H1 (cell line): ENCODE measurements around the gene TMEM129. TPM values are rescaled to one million over a fixed set of nuclear protein-coding genes. Genes with fewer than 3 reads are reported as not detected.

Experiments used
- CTCF ChIA-PET: fragments of 300-600 bp; sonication (Branson Sonifier 250); formaldehyde crosslinking; loops from one replicate; lab custom pipeline; 2021; ENCODE audit not compliant: partially characterized antibody; lab: Charles Lee
- POLR2A ChIA-PET: fragments of 300-600 bp; sonication (Branson Sonifier 250); formaldehyde crosslinking; loops from one replicate; lab custom pipeline; 2021; ENCODE audit warnings: inconsistent platforms; ENCODE audit not compliant: partially characterized antibody; lab: Charles Lee
- DNase-seq, 2 experiments: peaks; one replicate each; pipeline versions ENCODE4 v3.0.0 to v3.0.0-alpha.2; 2010 to 2022; ENCODE audit warnings: low spot score in 2 of 2, low read depth in 1 of 2, mixed read lengths in 1 of 2
- FAIRE-seq: peaks from 2 replicates; lab custom pipeline; 2011; peaks lifted over from hg19 to GRCh38; lab: Jason Lieb, UNC
- H2AFZ ChIP-seq: 2 replicates; pipeline ENCODE4 v1.8.1; 2012; ENCODE audit warnings: low read length, inconsistent platforms
- H2AK5ac ChIP-seq: 2 replicates; pipeline ENCODE4 v1.6.1; 2013; ENCODE audit warnings: low read depth, low read length
- H2BK120ac ChIP-seq: replicated peaks from 2 replicates; pipeline ENCODE3; 2013; ENCODE audit warnings: low read depth, low read length, inconsistent platforms
- H2BK12ac ChIP-seq: 2 replicates; pipeline ENCODE4 v1.6.1; 2013; ENCODE audit warnings: low read depth, low read length
- H2BK15ac ChIP-seq: 2 replicates; pipeline ENCODE4 v1.6.1; 2013; ENCODE audit warnings: low read length
- H2BK20ac ChIP-seq: 2 replicates; pipeline ENCODE4 v1.6.1; 2013; ENCODE audit warnings: low read length
- H2BK5ac ChIP-seq: 2 replicates; pipeline ENCODE4 v1.6.1; 2013; ENCODE audit warnings: low read depth, low read length
- H3K14ac ChIP-seq: 2 replicates; pipeline ENCODE4 v1.6.1; 2013; ENCODE audit warnings: inconsistent platforms; ENCODE audit not compliant: insufficient read length
- H3K18ac ChIP-seq: 2 replicates; pipeline ENCODE4 v1.6.1; 2013; ENCODE audit warnings: low read length; ENCODE audit errors: extremely low read depth
- H3K23ac ChIP-seq: 2 replicates; pipeline ENCODE4 v1.6.1; 2013; ENCODE audit warnings: inconsistent platforms; ENCODE audit not compliant: insufficient read length
- H3K23me2 ChIP-seq: 2 replicates; pipeline ENCODE4 v1.6.1; 2013; ENCODE audit warnings: low read depth, low read length
- H3K27ac ChIP-seq: 2 replicates; pipeline ENCODE4 v1.6.1; 2011; ENCODE audit warnings: low read depth, low read length, inconsistent platforms
- H3K27me3 ChIP-seq, 4 experiments: replicated peaks in 1 of 4; 1 replicate in 1 of 4; 2 replicates in 3 of 4; pipeline versions ENCODE4 v1.6.1 to v1.8.1; 2011 to 2013; ENCODE audit warnings: low read length in 3 of 4, mild to moderate bottlenecking in 3 of 4, inconsistent platforms in 2 of 4, mixed read lengths in 2 of 4, moderate library complexity in 1 of 4; ENCODE audit not compliant: control insufficient read depth in 3 of 4, insufficient read depth in 3 of 4; ENCODE audit errors: extremely low read depth in 1 of 4
- H3K36me3 ChIP-seq, 4 experiments: 2 replicates each; pipeline versions ENCODE4 v1.6.1 to v1.8.1; 2011 to 2013; ENCODE audit warnings: mild to moderate bottlenecking in 4 of 4, low read length in 3 of 4, moderate library complexity in 2 of 4, control low read depth in 1 of 4, inconsistent platforms in 1 of 4; ENCODE audit not compliant: insufficient read depth in 4 of 4, control insufficient read depth in 2 of 4
- H3K4ac ChIP-seq: replicated peaks from 2 replicates; pipeline ENCODE3; 2013; ENCODE audit warnings: low read length, low read depth, mixed read lengths, inconsistent platforms; ENCODE audit not compliant: insufficient read length
- H3K4me1 ChIP-seq, 4 experiments: replicated peaks in 1 of 4; 1 replicate in 1 of 4; 2 replicates in 3 of 4; pipeline versions ENCODE4 v1.6.1 to v1.8.1; 2011 to 2013; ENCODE audit warnings: low read length in 3 of 4, inconsistent platforms in 2 of 4, mixed read lengths in 1 of 4; ENCODE audit not compliant: insufficient read depth in 4 of 4, control insufficient read depth in 3 of 4
- H3K4me2 ChIP-seq, 2 experiments: 2 replicates each; pipeline versions ENCODE4 v1.6.1 to v1.8.1; 2011 to 2013; ENCODE audit warnings: low read depth in 2 of 2, low read length in 2 of 2, control low read depth in 1 of 2, inconsistent platforms in 1 of 2, mild to moderate bottlenecking in 1 of 2; ENCODE audit not compliant: insufficient read depth in 1 of 2
- H3K4me3 ChIP-seq, 4 experiments: fragments of 200-600, 300-600 bp in 1 of 4; sonication (generic), shearing (Covaris generic), sonication (Bioruptor Twin) in 1 of 4; 2 replicates each; pipeline versions ENCODE4 v1.5.1 to v1.8.1; 2011 to 2016; ENCODE audit warnings: low read length in 4 of 4, low read depth in 3 of 4, control low read depth in 2 of 4, inconsistent platforms in 2 of 4, mild to moderate bottlenecking in 2 of 4, mixed read lengths in 1 of 4, moderate library complexity in 1 of 4; ENCODE audit not compliant: insufficient read depth in 2 of 4; ENCODE audit errors: extremely low read depth in 1 of 4
- H3K56ac ChIP-seq: replicated peaks from 2 replicates; pipeline ENCODE3; 2013; ENCODE audit warnings: low read depth, mild to moderate bottlenecking, mixed read lengths, low read length, inconsistent platforms; ENCODE audit not compliant: insufficient read length
- H3K79me1 ChIP-seq: 2 replicates; pipeline ENCODE4 v1.6.1; 2013; ENCODE audit warnings: low read depth, low read length, control low read depth
- H3K79me2 ChIP-seq, 2 experiments: 2 replicates each; pipeline versions ENCODE4 v1.6.1 to v1.8.1; 2012 to 2013; ENCODE audit warnings: low read length in 2 of 2, mild to moderate bottlenecking in 2 of 2, inconsistent platforms in 1 of 2; ENCODE audit not compliant: insufficient read depth in 2 of 2, control insufficient read depth in 1 of 2
- H3K9ac ChIP-seq, 4 experiments: replicated peaks in 1 of 4; 1 replicate in 1 of 4; 2 replicates in 3 of 4; pipeline versions ENCODE4 v1.6.1 to v1.8.1; 2011 to 2013; ENCODE audit warnings: low read depth in 3 of 4, low read length in 3 of 4, control low read depth in 2 of 4, mild to moderate bottlenecking in 2 of 4, moderate library complexity in 2 of 4, inconsistent platforms in 1 of 4; ENCODE audit errors: extremely low read depth in 1 of 4
- H3K9me3 ChIP-seq, 2 experiments: 2 replicates each; pipeline versions ENCODE4 v1.6.1 to v1.8.1; 2012 to 2013; ENCODE audit warnings: mild to moderate bottlenecking in 2 of 2, moderate library complexity in 2 of 2, control low read depth in 1 of 2, inconsistent platforms in 1 of 2, low read depth in 1 of 2, low read length in 1 of 2, mixed read lengths in 1 of 2; ENCODE audit not compliant: insufficient read depth in 2 of 2
- H4K20me1 ChIP-seq, 2 experiments: replicated peaks in 1 of 2; 2 replicates each; pipeline versions ENCODE3 to v1.8.1; 2011 to 2013; ENCODE audit warnings: inconsistent platforms in 2 of 2, low read length in 2 of 2, mild to moderate bottlenecking in 1 of 2; ENCODE audit not compliant: insufficient read depth in 2 of 2, control insufficient read depth in 1 of 2
- H4K5ac ChIP-seq: 2 replicates; pipeline ENCODE4 v1.6.1; 2013; ENCODE audit warnings: low read length, low read depth, mixed read lengths, inconsistent platforms; ENCODE audit not compliant: insufficient read length
- H4K8ac ChIP-seq: 2 replicates; pipeline ENCODE4 v1.8.0; 2013; ENCODE audit warnings: mild to moderate bottlenecking, moderate library complexity, low read length, inconsistent platforms; ENCODE audit not compliant: insufficient read depth; ENCODE audit errors: extremely low read depth
- H4K91ac ChIP-seq: replicated peaks from 2 replicates; pipeline ENCODE3; 2013; ENCODE audit warnings: low read length, mixed read lengths, inconsistent platforms; ENCODE audit not compliant: insufficient read length
- BRCA1 ChIP-seq: IDR thresholded peaks from 2 replicates; pipeline ENCODE4 v1.6.1; 2012; ENCODE audit warnings: low read depth, low read length, improper control_type of control experiment
- EP300 ChIP-seq, 2 experiments: IDR thresholded peaks; 1 replicate in 1 of 2; 2 replicates in 1 of 2; pipeline ENCODE4 v1.6.1; 2011 to 2012; ENCODE audit warnings: low read depth in 2 of 2, low read length in 2 of 2, mild to moderate bottlenecking in 2 of 2, borderline replicate concordance in 1 of 2, inconsistent platforms in 1 of 2, moderate library complexity in 1 of 2
- PHF8 ChIP-seq: fragments of 200-600 bp; sonication (generic); conservative IDR thresholded peaks from 2 replicates; pipeline ENCODE4 v1.7.1; 2012; ENCODE audit warnings: low read depth, mild to moderate bottlenecking, inconsistent platforms, low read length, moderate library complexity
- SIN3A ChIP-seq, 2 experiments: IDR thresholded peaks in 1 of 2; conservative IDR thresholded peaks in 1 of 2; 2 replicates each; pipeline ENCODE4 v1.6.1; 2011 to 2012; ENCODE audit warnings: low read length in 2 of 2, improper control_type of control experiment in 1 of 2, low read depth in 1 of 2, mild to moderate bottlenecking in 1 of 2
- SP4 ChIP-seq: IDR thresholded peaks from 2 replicates; pipeline ENCODE4 v1.6.1; 2012; ENCODE audit warnings: low read length, inconsistent platforms
- WGBS, 2 experiments: shearing (Covaris generic) in 1 of 2; methylation state at CpG; one replicate each; pipeline versions ENCODE4 v1.1.6 to v1.1.7; 2013 to 2015; ENCODE audit warnings: low lambda C conversion rate in 2 of 2, mixed read lengths in 2 of 2, inconsistent platforms in 1 of 2, low coverage in 1 of 2, missing lambda C conversion rate in 1 of 2; ENCODE audit not compliant: insufficient replicate concordance in 2 of 2, insufficient coverage in 1 of 2, insufficient read length in 1 of 2; ENCODE audit errors: extremely low coverage in 1 of 2, missing lambda C conversion rate in 1 of 2; 5-methylcytosine and 5-hydroxymethylcytosine counted together
- polyA plus RNA-seq, 7 experiments: library from polyadenylated mRNA; depleted of rRNA in 3 of 7; stranded (reverse) in 5 of 7; unstranded in 2 of 7; fragments of >200 nt in 5 of 7; fragments of 200-250 nt in 2 of 7; gene quantifications; 1 replicate in 5 of 7; 2 replicates in 1 of 7; 4 replicates in 1 of 7; pipeline versions ENCODE4 v1.2.1 to v1.2.3, GENCODE V29; 2011 to 2013; ENCODE audit warnings: missing spikeins in 2 of 7, mixed read lengths in 2 of 7
- total RNA-seq: library from RNA; stranded (reverse); fragmentation: NEBNext Ultra II Directional; extraction: Animal tissue kit (Norgen Biotek cat#: 25700); gene quantifications from 2 replicates; pipeline ENCODE4 v1.2.1, GENCODE V29; 2021

TMEM129 gene
- total and polyA plus RNA-seq, 2 of the 8 experiments (the other 6 are each of a cell fraction or from before 2014, with no cell fraction given): 31.5 to 58.7 TPM

- H2BK12ac ChIP-seq: no peak overlapping the region
- no peak overlapping the region for H2AFZ ChIP-seq
- H3K79me2 ChIP-seq: no peaks in the 10 kb centered on the region
- no peak overlapping the region for H3K4me3 ChIP-seq
- H3K9ac ChIP-seq: no peak overlapping the region
- no peak overlapping the region for H3K4me2 ChIP-seq
- no peak overlapping the region for H2AK5ac ChIP-seq
- H2BK20ac ChIP-seq: no peak overlapping the region
- no peaks in the 10 kb centered on the region for H3K27me3 ChIP-seq
- 93% methylated on average over 3 of the region's 3 CpGs; no CpG with 5 or more reads in 1 of the 2 experiments for WGBS, 2 experiments
- ChIA-PET CTCF (interaction anchor here (1.3 to 22.9 kb wide), 6 partner anchors 9 to 57 kb away, joined by 3 to 326 read pairs (median 4); partner anchors contain the start of genes FAM53A, TACC3 and TMEM129), POLR2A (interaction anchor here (0.6 to 1.2 kb wide), 4 partner anchors 11 to 344 kb away, joined by 3 read pairs; no protein-coding TSS in a partner anchor)
- no peak overlapping the region for H3K27ac ChIP-seq
- no peak overlapping the region for H4K5ac ChIP-seq
- no peak overlapping the region for H3K4ac ChIP-seq
- no peak overlapping the region for H2BK120ac ChIP-seq
- no peaks in the 10 kb centered on the region for H3K23me2 ChIP-seq
- H2BK15ac ChIP-seq: no peak overlapping the region
- TF ChIP-seq EP300 (IDR thresholded peaks at IDR 0.05; ENCODE audit: borderline replicate concordance in 1 of 2, low read depth in 2 of 2, low read length in 2 of 2): no peak
- TF ChIP-seq SIN3A (conservative IDR thresholded peaks at IDR 0.05 in 1 of 2, IDR thresholded peaks at IDR 0.05 in 1 of 2; ENCODE audit: low read depth in 1 of 2, low read length in 2 of 2): no peak
- TF ChIP-seq BRCA1: no peak
- TF ChIP-seq SP4: no peak
- TF ChIP-seq PHF8: no peak
- no peaks in the 10 kb centered on the region; a peak in 1 of 7 replicates for H3K4me1 ChIP-seq
- peaks cover 12 to 33% (median 21%) of the 10 kb centered on the region in 4 experiments; a peak in 7 of 8 replicates for H3K36me3 ChIP-seq
- H3K9me3 ChIP-seq: no peaks in the 10 kb centered on the region
- no peak overlapping the region for H3K56ac ChIP-seq
- no peak overlapping the region for H2BK5ac ChIP-seq
- no peaks in the 10 kb centered on the region for H3K79me1 ChIP-seq
- no peak overlapping the region for H4K91ac ChIP-seq
- H4K8ac ChIP-seq: no peak overlapping the region
- DNase-seq (no peak), FAIRE-seq (no peak)
- no peak overlapping the region for H3K23ac ChIP-seq
- no peak overlapping the region for H3K14ac ChIP-seq
- no peak overlapping the region for H3K18ac ChIP-seq
- peaks cover 5 to 10% of the 10 kb centered on the region in 2 experiments for H4K20me1 ChIP-seq
These were observed 30.4 kb downstream of the TMEM129 start for GRCh38 chr4:1690698-1691097.
